CD4-positive, alpha-beta T cell treated with Interleukin-2 at 100 ng/mL for 4 hours (primary cell): ENCODE data around the gene FCN2.
"Not testable (repeated sequence)": the region's sequence is repeated elsewhere in the genome, so short reads cannot be mapped to it uniquely, and the experiment has no call there.

Experiments used
- DNase-seq: peaks from one replicate; pipeline ENCODE4 v3.0.0-alpha.2; 2020; ENCODE audit warnings: low spot score

Gene FCN2

DNA sequence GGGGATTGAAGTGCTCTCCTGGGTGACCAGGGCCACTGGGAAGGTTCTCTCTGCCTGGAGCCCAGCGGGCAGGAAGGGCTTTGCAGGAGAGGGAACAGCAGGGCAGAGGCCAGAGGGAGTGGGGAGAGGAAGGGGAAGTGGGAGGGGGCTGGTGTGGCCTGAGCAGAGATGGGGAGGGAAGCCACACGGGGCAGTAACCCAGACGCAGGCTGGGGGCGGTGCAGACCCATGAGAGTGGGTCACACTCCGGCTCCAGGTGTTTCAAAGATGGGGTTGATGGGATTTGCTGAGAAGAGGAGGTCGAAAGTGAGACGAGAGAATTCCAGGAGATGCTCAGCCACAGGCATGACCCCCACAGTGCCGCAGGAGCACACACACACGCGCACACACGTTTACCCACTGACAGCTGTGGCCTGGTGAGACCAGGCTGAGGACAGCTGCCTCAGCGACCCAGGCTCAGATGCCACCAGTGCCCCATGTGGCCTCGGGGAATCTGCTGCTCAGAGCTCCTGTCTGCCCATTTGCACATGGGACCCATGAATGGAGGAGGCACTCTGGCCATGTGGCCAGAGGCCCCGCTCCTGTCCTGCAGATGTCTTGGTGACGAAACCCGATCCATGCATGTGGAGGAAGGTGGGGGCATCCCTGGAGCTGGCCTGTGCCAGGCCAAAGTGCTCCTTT is 32.7 kb upstream of the FCN2 start:
- DNase-seq, result no peak

DNA sequence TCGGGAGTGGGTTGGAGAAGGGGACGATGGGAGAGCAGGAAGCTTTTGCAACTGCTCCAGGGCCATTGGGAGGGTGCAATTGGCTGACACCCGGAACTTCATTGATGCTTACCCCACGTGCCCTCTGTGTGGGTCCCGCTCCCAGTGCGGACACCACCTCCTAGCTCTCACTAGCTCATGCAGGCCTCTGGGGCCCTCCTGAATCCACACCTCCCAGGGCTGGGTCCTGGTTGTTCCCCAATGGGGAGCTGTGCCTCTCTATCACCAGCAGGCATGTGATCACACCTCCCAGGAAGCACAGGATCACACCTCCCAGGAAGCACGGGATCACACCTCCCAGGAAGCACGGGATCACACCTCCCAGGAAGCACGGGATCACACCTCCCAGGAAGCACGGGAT is 32.1 kb upstream of the FCN2 start:
- DNase-seq, result no peak

DNA sequence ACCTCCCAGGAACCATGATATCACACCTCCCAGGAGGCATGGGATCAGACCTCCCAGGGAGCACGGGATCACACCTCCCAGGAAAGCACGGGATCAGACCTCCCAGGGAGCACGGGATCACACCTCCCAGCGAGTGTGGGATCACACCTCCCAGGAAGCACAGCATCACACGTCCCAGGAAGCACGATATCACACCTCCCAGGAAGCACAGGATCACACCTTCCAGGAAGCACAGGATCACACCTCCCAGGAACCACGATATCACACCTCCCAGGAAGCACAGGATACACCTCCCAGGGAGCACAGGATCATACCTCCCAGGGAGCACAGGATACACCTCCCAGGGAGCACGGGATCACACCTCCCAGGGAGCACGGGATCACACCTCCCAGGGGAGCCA is 30.0 kb upstream of the FCN2 start:
- no peak for DNase-seq

DNA sequence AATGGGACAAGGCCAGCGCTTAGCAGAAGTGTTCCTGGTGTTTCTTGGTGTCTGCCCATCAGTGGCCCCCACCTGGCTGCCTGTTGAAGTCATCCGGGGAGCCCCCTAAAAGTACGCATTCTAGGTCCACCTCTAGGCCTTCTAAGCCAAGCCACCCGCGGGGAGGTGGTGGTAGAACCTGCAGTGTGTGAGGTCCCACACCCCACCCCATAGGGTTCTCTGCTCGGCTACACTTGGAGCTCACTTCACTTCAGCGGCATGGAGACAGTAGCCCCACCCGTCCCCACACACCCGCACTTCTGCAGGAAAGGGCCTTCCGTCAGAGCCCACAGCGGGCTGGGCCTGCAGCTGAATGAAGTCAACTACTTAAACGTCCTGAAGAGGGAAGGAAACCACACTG is 29.6 kb upstream of the FCN2 start:
- no peak for DNase-seq

DNA sequence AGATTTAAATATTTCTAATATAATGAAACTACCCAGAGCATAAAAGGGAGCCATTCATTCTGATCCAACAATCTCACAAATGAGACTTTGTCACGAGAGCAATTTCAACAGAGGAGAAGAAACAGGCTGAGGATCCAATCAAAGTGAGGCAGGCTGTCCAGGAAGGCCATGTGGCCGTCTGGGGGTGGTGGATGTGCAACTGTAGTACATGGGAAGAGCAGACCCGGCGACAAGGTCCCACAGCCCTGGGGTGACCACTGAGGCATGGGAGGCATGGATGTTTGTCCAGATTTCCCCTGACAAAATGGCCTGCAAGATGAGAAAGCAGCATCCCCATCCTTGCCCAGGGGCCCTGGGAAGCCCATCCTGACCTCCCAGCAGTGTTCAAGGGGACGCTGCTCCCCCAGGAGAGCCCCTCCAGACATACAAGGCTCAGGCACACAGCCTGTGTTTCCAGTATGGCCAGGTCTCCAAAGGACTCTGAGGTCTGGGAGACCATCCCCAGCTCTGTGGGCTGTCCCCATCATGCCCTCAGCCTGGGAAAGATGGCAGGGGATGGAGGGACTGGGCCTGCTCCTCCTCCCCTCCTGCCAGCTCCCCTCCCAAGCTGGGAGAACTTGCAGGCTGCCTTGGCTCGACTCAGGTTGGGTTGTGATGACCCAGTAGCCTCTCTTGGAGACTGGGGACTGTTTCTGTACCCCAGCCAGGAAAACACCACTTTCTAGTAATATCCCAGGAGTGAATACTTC is 27.5 kb upstream of the FCN2 start:
- DNase-seq, result no peak

DNA sequence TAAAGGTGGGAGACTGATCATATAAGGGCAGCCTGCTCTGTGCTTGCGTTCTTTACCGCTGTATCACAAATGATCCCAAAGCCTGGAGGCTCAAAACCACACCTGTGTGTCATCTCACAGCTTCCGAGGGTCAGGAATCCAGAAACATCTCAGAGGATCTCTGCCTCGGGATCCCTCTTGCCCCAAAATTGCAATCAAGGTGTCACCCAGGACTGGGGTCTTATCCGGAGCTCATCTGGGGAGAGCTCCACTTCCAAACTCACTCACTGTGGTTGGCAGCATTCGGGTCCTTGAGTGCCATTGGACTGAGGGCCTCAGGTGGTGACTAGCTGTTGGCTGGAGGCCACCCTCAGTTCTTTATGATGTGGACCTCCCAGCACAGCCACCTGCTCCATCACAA is 26.7 kb upstream of the FCN2 start:
- no peak for DNase-seq

DNA sequence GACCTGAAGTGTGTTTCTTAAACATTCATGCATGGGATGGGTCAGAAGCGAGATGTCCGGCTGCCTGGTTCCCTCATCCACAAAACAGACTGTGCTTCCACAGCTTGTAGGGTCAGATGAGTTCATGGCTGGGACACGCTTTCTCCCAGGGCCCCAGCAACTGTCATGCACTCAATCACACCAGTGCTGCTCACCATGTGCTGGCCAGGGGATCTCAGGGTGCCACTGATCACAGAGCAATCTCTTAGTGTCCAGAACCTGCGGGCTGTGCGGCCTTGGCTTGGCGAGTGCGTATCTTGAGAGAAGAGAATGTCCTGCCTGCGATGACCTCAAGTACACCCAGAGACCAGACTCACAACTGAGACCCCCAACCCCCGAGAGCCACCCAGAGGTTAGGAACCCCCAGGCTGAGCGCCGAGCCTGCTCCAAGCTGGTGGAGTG is 26.0 kb upstream of the FCN2 start:
- DNase-seq, result no peak

DNA sequence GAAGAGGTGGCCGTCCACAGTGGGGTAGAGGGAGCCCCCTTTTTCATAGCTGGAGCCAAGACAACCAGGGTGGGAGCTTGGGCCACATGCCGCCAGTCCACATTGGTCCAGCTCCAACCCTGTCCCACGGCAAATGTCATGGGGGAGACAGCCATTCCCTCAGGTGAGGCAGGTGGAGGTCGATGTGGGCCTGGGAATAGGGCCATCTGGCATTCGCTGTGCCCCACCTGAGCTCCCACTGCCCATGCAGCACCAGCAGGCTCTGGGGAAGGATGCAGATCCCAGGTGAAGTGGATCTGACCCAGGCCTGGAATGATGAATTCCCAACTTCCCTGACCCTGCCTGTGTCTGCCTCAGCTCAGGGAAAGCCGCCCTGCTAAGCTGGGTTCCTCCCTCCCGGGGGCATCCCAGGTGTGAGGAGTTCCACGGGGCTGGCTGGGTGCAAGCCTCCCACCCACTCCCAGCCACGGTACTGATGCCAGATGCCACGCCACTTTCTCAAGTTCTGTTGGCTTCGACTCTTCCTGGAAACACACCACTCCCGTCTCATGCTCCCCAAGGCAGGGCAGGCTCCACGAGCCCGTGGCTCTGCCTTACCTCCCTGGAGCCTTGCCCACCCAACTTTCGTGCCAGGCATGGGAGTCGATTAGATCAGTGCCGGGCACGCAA is 25.2 kb upstream of the FCN2 start:
- DNase-seq, result no peak

DNA sequence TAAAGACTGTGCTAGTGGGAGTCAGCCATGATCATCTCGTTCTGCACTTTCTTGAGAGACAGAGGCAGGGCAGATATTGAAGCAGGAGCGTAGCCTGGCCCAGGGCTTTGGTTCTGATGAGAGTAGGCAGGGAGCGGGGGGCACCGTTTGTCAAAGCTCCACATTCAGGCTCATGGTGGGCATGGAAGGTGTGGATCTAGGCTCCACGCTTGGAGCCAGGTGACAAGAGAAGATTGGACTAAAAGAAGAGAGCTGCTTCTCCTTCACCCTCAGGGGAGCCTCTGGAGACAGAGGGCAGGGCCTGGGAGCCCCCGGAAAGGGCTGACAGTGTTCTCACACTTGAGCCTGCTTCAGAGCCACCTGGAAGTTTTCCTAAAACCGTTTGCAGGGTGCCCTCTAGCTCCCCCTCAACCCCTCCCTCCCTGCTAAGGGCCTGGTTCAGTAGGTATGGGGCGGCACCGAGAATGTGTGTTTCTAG is 24.7 kb upstream of the FCN2 start:
- DNase-seq, result no peak

DNA sequence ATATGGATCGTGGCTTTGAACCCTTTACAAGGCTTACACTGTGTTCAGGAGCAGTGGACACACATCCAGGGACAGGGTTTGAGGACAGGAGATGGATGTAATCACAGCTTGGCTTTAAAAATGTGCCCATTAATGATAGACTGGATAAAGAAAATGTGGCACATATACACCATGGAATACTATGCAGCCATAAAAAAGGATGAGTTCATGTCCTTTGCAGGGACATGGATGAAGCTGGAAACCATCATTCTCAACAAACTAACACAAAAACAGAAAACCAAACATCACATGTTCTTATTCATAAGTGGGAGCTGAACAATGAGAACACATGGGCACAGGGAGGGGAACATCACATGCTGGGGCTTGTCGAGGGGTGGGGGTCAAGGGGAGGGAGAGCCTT is 23.2 kb upstream of the FCN2 start:
- not testable (repeated sequence) for DNase-seq

DNA sequence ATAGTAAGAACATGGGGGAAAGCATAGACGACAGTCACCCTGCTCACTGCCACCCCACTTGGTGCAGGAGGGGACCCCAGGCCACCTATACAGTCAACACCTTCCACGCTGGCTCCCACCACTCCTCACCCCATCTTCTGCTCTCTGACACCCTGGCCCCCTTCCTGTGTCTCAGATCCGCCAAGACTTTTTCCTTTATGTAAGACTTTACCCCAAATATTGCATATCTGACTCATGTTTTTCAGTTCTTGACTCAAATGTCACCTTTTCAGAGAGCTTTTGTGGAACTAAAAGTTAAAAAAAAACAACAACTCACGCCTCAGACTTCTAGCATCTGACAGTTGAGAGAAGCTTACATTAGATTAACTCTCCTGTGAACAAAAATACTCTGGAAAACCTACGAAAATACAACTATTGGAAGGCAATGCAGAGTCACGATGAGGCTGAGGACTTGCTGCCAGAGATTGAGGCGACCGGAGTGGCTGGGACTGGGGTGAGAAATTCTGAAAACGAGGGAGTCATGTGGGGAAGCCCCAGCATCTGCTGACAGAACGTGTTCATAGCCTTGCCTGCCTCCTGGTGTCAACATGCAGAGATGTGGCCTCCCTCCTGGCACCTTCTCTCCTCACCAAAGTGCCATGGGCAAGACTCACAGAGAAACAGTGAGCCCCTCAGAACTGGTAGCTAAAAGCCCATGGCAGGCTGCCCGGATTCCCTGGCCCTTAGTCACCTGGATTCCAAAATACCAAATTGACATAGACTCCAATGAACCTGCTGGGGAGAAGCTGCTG is 22.4 kb upstream of the FCN2 start:
- DNase-seq, result no peak

DNA sequence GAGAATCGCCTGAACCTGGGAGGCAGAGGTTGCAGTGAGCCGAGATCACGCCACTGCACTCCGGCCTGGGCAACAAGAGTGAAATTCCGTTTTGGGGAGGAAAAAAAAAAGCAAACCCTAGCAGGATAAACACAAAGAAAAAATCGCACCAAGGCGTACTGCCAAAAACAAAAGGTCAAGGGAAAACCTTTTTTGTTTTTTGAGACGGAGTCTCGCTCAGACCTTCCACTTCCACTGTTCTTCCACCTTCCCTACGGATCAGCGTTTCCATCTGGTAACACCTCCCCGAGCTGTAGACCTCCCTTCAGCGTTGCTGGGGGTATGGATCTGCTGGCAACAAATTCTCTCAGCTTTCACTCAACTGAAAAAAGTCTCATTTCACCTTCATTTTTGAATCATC is 20.1 kb upstream of the FCN2 start:
- DNase-seq, result no peak

DNA sequence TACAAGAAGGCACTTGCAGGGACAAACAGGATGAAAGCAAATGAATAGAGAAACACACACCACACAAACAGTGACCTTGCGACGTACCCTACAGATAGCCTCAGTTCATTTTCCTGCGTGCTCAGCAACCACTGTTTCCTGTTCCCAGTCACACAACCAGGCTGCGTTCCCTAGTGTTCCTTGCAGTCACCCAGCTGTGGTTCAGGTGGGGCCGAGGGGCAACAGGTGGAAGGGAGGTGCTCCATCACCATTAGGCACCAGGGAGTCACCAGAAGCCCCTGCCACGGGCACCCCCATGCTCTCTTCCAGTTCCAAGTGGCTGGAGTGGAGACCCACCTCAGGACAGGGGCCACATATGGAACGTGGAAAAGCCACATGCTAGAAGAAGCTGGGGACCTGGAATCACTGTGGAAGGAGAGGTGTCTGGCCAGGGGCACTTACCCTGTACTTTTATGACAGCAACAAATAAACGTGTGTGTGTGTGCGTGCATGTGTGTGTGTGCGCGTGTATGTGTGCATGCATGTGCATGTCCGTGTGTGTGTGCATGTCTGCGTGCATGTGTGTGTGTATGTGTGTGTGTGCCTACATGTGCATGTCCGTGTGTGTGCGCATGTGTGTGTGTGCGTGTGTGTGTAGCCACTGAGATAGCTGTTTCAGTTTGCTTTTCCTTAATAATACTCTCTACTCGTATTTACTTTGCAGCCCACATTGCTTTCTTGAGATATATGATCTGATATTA is 18.8 kb upstream of the FCN2 start:
- no peak for DNase-seq

DNA sequence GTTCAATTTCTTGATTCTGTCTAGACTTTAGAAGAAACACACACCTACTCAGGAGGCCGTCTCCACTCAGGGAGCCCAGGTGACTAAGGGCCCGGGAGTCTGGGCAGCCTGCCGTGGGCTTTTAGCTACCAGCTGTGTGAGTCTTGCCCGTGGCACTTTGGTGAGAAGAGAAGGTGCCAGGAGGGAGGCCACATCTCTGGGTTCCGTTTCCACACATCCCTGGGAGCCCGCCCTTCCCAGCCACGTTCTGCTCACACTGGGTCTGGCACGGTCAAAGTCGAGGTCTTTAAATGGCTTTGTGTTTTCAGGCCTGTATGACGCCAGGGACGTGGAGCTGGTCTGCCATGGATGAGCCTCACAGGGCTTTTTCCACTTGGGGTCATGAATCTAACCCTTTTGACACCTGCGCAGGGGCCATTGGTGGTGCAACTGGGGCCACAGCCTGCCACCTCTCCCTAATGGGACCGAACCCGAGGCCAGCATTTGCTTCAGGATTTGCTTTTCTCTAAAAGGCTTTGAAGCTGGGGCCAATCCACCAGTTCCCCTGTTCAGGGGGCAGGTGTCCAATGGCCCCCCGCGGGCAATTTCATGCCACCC is 17.2 kb upstream of the FCN2 start:
- no peak for DNase-seq

DNA sequence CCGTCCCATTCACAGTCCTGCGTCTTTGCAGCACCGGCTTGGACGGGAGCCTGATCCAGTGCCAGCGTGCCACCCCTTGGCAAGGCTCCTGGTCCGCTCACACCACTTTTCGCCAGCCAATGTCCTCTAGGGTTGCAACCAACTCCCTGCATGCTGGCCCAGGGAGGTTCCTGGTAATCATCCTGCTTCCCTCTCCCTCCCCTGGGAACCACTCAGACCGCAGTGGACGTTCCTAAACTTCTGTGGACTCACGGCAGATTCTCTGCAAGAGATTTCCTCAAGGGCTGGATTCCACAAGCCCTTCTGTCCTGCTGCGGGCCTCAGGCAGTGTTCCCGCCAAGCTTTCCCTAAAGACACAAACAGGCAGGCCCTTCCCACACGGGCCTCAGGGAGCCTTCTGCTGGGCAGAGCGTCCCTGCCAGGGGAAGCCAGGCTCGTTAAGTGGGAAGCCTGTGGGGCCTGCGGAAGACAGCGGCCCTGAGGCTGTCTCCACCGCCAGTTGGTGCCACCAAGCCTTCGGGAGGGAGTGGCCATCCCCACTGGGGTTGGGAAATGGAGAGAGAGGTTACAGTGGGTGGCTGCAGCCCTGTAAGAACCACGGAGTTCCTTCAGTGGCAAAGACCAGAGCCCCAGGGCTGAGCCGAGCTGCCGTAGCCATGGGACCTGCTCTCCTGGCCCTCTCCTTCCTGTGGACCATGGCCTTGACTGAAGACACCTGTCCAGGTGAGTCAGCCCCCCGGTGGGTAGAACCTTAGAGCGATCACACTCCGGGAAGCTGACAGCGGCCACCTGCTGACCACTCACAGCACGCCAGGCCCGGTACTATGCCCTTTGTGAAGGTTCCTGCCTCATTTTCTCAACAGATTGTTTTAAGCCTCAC is 16.4 kb upstream of the FCN2 start:
- DNase-seq, result no peak

DNA sequence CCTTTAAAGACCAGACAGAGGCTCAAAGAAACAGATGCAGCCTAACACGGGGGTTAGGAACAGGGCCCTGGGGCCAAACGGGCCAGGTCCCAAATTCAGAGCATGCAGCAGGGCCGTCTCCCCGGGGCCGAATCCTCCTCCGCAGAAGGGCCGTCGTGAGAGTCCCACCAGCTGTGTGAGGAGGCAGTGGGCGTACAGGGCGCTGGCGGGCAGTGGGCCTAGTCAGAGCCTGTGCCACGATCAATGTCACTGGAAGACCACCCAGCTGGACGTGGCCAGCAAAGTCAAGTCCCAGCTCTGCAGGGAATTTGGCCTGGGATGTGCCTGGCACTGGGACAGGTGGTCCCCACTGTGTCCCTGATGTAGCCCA is 15.8 kb upstream of the FCN2 start:
- no peak for DNase-seq

DNA sequence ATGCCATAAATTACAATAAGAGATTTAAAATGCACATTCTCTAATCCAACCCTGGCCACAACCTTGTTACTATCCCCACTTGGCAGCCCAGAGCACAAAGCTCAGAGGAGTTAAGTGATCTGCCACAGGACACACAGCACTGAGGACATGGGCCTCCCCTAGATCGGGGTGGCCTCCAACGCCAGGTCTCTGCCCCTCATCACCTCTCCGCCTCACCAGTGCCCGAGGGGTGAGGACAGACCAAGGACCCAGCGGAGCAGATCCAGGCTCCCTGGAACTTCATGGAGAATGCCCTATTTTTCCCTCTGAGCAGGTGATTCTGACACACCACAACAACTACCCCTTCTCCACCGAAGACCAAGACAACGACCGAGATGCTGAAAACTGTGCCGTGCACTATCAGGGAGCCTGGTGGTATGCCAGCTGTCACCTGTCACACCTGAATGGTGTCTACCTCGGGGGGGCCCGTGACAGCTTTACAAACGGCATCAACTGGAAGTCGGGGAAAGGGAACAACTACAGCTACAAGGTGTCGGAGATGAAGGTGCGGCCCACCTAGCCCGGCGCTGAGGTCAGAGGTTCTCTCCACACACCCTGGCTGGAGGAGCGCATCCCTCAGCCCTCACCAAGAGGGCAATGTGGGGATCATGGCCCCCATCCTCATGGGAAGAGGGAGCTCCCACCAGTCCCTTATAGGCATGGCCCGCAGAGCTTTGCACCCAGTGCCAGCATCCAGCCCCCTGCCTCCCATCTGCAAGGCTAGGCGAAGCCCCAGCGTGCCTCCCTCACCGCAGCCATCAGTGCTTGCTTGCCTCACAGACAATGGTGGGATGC is 12.5 kb upstream of the FCN2 start:
- DNase-seq, result no peak

DNA sequence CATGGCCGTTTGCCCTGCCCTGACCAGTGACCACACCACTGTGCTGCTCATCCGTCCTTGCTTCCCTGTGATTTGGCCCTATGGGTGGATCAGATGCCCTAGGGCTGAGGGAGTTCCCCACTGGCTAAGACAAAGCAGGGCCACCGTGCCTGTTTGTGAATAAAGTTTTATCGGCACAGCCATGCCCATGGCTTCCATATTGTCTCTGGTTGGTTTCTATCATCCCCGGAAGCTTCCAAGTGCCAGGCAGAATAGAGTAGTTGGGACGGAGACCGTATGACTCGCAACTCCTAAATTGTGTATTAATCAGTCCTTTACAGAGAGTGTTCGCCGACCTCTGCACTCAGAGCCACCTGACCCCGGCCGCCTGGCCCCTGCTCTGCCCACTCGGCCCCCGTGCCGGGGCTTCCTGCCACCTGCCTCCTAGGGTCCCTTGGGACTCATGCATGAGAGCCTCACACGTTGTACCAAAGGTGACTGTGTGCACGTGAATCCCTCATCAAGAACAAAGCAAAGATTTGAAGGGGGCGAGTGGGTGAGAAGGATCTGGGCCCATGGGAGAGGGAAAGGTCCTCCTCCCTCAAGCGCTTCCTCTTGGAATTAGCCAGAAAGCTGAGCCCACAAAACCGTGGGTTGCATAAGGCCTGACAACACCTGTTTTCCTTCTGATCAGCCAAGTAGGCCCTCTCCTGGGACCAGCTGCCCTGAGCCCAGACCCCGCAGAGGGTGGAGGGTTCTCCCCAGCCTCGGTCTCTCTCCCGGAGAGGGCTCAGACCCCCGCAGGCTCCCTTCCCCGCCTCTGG is 11.7 kb upstream of the FCN2 start:
- DNase-seq, result no peak
